ENCODE measurements around the gene EDEM3.

The EDEM3 gene

GRCh38 chr1:184669391-184669790 lies 85.3 kb downstream of the EDEM3 start:
- DNase-seq: no peak

GRCh38 chr1:184665360-184665759 lies 89.3 kb downstream of the EDEM3 start:
- DNase-seq: no peak

DNA sequence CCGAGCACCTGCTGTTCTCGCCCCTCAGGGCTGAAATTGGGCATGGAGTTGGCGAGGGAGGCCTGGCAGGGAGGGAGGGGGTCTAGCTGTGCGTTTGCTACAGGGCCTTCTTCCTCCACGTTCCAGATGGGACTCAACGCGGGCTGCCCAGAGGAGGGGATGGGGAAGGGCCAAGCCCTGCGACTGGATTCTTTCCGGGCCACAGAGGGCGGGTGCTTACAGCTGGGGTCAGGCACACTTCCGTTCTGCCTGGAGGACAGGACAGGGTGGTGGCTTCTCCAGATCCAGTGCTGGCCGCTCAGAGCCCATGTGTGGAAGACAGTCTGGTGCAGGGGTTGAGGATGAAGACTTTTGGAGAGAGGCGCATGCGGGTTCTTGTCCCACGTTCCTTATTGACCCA lies 90.0 kb downstream of the EDEM3 start:
- no peak for DNase-seq

DNA sequence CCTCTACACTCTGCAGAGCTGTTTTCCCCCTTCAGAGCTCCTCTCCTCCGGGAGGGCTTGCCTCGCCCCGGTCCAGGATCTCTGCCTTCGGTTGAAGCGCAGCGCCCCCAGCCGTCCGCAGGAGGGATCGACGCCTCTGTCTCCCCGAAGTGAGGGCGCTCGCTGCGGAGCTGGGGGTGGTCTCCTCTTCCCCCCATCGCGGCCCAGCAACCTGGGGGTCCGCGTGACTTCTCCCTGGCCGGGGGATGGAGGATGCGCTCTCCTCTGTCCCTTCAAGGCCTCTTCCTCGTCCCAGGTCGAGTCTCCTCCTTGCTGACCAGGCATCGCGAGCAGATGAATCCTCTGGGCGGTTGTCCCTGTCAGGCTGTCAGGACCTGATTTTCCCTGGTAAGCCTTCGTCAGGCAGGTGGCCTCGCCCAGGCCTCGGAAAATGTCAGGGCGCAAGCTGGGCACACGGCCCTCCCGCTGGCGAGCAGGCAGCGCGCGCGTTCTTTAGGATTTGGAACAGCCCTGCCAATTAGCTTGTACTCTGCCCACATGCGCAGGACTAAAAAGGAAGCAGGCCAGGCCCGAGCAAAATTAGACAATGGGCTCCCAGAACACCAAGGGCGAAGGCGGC lies 90.5 kb downstream of the EDEM3 start:
- DNase-seq: peak; percentile 71 to 73

- no peak for DNase-seq
Observed at GRCh38 chr1:184661801-184662200, 92.9 kb downstream of the EDEM3 start.

GRCh38 chr1:184660462-184661191 lies 94.0 kb downstream of the EDEM3 start:
- DNase-seq: no peak

DNA sequence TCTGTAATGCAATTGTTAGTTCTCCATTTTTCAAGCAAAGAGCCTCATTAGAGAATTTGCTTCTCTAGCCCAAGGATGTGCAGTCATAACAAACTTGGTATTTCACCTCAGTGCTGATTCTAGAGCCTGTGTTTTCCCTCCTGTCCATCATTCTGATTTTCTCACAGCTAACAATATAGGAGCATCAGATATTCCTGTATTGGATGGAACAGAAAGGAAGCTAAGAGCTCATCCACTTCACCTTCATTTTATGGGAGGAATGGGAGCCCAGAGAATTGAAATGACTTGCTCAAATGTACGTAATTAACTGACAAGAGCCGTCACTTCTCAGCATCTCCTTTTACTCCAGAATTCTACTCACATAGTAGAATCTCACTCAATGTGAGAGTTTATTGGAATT lies 96.6 kb downstream of the EDEM3 start:
- no peak for DNase-seq

DNA sequence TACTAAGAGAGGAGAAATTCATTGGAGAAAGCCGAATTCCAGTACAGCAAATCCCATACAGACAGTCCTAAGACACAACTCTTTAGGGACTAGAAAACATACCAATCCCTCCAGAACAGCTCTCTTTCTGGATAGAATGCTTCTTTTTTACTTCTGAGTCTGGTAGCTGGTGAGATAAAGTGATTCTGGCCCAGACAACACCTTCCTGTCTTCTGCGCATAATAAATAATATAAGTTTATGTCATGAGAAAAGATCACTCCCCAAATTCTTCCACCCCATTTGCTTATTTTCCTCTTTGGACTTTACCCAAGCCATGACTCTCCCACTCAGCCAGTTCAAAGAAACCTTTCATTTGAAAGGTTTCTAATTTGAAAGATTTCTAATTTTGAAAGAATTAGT lies 98.4 kb downstream of the EDEM3 start:
- no peak for DNase-seq

GRCh38 chr1:184655185-184655584 lies 99.5 kb downstream of the EDEM3 start:
- DNase-seq: no peak

GRCh38 chr1:184650177-184650866 lies 104.3 kb downstream of the EDEM3 start:
- DNase-seq: no peak

DNA sequence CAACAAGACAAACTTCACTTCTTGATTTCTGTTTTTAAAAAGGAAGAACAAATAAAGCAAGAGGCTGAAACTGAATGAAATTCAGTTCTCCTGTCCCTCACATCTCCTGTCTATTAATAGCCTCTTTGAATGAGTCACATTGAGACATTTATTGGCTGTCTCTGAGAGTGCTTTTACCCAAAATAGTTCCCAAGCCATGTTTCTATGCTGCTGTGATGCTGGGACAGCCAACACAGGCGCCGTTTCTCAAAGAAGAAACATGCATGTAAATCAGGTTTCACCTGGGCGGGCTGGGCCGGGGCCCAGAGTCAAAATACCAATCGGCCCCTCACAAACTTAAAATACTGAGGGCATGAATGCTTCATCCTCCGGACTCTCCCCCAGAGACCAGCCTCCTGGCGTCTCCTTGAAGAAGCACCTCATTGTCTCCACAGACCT lies 105.2 kb downstream of the EDEM3 start:
- no peak for DNase-seq

GRCh38 chr1:184648856-184649201 lies 105.8 kb downstream of the EDEM3 start:
- DNase-seq: no peak

- DNase-seq: no peak
Observed at GRCh38 chr1:184648160-184648855, 106.3 kb downstream of the EDEM3 start.

DNA sequence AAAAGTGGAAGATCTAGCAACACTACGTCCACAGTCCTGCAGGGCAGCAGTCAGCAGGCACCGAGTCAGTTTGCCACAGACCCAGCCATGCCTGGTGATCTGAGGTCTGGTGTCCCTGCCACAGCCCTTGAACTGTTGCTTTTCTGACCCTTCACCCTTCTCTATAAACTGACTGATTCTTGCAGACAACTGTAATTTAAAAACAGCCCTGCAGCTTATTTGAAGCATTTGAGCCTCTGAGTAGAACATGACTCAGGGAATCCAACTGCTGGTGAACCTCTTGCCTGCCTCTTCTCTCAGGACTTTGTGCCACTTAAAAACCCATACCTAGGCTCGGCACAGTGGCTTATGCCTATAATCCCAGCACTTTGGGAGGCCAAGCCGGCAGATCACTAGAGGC lies 107.2 kb downstream of the EDEM3 start:
- no peak for DNase-seq

- no peak for DNase-seq
Observed at GRCh38 chr1:184646824-184647223, 107.8 kb downstream of the EDEM3 start.

GRCh38 chr1:184646178-184646701 lies 108.4 kb downstream of the EDEM3 start:
- no peak for DNase-seq

GRCh38 chr1:184644771-184645170 lies 109.9 kb downstream of the EDEM3 start:
- DNase-seq: no peak

DNA sequence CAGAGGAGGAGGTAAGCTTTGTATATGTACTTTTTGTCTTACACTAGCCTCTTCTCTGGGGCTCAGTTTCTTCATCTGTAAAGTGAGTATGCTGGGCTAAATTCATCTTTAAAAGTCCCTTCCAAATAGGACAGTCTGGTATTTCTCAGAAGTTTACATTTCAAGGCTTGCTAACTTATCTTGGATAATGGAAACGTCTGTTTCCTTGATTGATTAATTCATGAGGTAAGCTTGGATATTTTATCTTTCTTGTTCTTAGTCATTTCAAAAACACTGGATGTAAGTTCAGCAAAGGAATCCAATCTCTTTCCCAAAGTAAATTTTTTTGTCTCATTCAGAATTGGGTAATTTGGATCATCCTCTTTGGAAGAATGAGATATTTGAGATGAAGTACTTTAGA lies 111.0 kb downstream of the EDEM3 start:
- no peak for DNase-seq

GRCh38 chr1:184641894-184642293 lies 112.8 kb downstream of the EDEM3 start:
- no peak for DNase-seq

DNA sequence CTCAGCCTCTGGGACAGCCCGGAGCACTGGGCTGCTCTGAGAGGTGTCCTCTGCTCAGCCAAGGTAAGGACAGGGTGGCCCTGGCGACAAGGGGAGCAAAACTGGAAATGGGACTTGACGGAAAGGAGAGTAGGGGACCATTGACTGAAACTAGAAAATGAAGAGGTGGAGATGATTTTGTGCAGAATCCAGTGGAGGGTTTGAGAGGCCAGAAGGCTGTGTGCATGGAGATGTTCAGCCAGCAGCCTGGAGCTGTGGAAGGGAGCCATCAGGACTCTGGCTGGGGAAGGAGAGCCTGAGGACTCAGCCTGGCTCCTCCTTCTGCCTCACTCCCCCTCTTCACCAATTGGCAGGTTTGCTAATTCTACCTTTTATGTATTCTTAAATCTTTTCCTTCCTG lies 114.2 kb downstream of the EDEM3 start:
- no peak for DNase-seq

Measured in hippocampal formation (tissue), 2 donors.